ENCODE data around the gene CXCR1.

- TF ChIP-seq CTCF (IDR thresholded peaks at IDR 0.05; ENCODE audit: insufficient read depth, low read depth, low read length), result no peak
- TF ChIP-seq EZH2 (IDR thresholded peaks at IDR 0.05; ENCODE audit: insufficient read depth, low read length), result no peak
These were observed 36.4 kb downstream of the CXCR1 start for GRCh38 chr2:218130377-218130776.

All from astrocyte (in vitro differentiated cells and primary cell).